MCF 10A (cell line): ENCODE data around the gene GALNS. TPM values are rescaled to one million over a fixed set of nuclear protein-coding genes. Genes with fewer than 3 reads are reported as not detected.

Experiments
- BruUV-seq: library from RNA; stranded (reverse); fragments of 400-500 nt; replicated peaks from 2 replicates; lab custom pipeline; 2021; lab: Mats Ljungman, UMichigan
- CTCF ChIA-PET: fragments of 300-600 bp; sonication (Branson Sonifier 250); formaldehyde crosslinking; extraction: SDS; loops from one replicate; lab custom pipeline; 2021; ENCODE audit warnings: antibody characterized with exemption, inconsistent platforms; lab: Yijun Ruan, JAX
- POLR2A ChIA-PET: fragments of 300-600, 350-650 bp; sonication (Branson Sonifier 250); formaldehyde crosslinking; extraction: SDS; loops from one replicate; lab custom pipeline; 2020; ENCODE audit warnings: antibody characterized with exemption, inconsistent platforms; lab: Yijun Ruan, JAX
- DNase-seq: peaks from one replicate; pipeline ENCODE4 v3.0.0-alpha.2; 2018; ENCODE audit not compliant: unreplicated experiment
- H3K27ac Mint-ChIP-seq: one replicate; pipeline ENCODE4 v1.8.0; 2022; ENCODE audit warnings: mild to moderate bottlenecking, low read depth, mixed read lengths; ENCODE audit not compliant: unreplicated experiment
- H3K27me3 Mint-ChIP-seq: one replicate; pipeline ENCODE4 v1.8.0; 2022; ENCODE audit warnings: mixed read lengths; ENCODE audit not compliant: insufficient read depth, unreplicated experiment
- H3K36me3 Mint-ChIP-seq: one replicate; pipeline ENCODE4 v1.8.0; 2022; ENCODE audit warnings: mild to moderate bottlenecking, moderate library complexity, mixed read lengths; ENCODE audit not compliant: insufficient read depth, unreplicated experiment
- H3K4me1 Mint-ChIP-seq: one replicate; pipeline ENCODE4 v1.8.0; 2022; ENCODE audit warnings: mixed read lengths; ENCODE audit not compliant: insufficient read depth, unreplicated experiment
- H3K4me3 Mint-ChIP-seq: one replicate; pipeline ENCODE4 v1.8.0; 2022; ENCODE audit warnings: mild to moderate bottlenecking, moderate library complexity, mixed read lengths; ENCODE audit not compliant: unreplicated experiment
- H3K9me3 Mint-ChIP-seq: one replicate; pipeline ENCODE4 v1.8.0; 2022; ENCODE audit warnings: mixed read lengths; ENCODE audit not compliant: unreplicated experiment
- intact Hi-C: fragments of 100-400 bp; cut with micrococcal nuclease; formaldehyde crosslinking; loops from 2 replicates; pipeline ENCODE4 v1.14.1; 2022
- total RNA-seq: library from RNA; stranded (reverse); gene quantifications from 2 replicates; pipeline ENCODE4 v1.2.3, GENCODE V29; 2022
- TF ChIP-seq, protein P1 (sequence below): fragments of 200-600 bp; IDR thresholded peaks from one replicate; pipeline ENCODE4 v1.8.0; 2022; ENCODE audit warnings: antibody characterized with exemption, mild to moderate bottlenecking; ENCODE audit not compliant: unreplicated experiment

Gene GALNS
- total RNA-seq, 1 experiment from 2014 or later, result 26.0 TPM

DNA sequence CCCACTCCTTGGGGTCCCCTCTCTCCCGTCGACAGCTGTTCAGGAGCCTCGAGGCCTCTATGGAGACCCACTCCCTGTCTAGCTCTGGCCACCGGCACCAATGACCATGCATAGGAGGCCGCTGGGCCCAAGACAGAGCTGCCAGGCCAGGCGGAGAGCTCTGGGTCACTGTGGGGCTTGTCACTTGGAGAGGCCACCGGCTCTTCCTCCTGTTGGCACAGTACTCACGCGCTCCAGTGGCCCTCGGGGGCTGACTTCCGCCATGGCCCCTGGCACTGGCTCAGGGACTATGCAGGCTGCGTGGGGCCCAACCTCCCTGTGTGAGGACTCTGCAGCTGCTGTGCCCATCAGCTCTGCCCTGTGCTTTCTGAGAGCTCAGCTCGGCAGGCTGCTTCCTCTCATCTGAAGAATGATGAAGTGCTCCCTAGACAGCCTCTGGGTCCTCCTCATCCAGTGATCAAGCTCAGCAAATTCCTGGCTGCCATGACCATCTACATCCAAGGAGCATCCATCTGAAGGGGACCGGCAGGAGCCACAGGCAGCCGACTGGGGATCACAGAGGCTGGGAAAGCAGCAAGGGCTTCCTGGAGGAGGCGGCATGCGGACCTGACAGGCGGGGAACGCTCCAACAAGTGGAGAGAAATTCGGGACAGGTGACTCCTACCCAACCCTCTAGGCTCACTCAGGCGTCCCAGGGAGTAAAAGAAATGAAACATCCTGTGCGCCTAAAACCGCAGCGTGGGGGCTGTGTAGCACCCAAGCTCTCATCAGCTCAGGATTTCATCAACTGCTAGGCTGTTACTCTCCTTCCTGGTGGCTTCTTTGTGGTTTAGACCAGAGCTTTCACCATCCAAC is 16.8 kb downstream of the GALNS start:
- TF ChIP-seq, protein P1, sequence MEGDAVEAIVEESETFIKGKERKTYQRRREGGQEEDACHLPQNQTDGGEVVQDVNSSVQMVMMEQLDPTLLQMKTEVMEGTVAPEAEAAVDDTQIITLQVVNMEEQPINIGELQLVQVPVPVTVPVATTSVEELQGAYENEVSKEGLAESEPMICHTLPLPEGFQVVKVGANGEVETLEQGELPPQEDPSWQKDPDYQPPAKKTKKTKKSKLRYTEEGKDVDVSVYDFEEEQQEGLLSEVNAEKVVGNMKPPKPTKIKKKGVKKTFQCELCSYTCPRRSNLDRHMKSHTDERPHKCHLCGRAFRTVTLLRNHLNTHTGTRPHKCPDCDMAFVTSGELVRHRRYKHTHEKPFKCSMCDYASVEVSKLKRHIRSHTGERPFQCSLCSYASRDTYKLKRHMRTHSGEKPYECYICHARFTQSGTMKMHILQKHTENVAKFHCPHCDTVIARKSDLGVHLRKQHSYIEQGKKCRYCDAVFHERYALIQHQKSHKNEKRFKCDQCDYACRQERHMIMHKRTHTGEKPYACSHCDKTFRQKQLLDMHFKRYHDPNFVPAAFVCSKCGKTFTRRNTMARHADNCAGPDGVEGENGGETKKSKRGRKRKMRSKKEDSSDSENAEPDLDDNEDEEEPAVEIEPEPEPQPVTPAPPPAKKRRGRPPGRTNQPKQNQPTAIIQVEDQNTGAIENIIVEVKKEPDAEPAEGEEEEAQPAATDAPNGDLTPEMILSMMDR, result no peak
- no peaks in the 10 kb centered on the region for H3K9me3 Mint-ChIP-seq
- BruUV-seq, result no TSS peak
- no peak for DNase-seq
- no peak overlapping the region for H3K4me3 Mint-ChIP-seq
- POLR2A ChIA-PET, result interaction anchor here (0.7 kb wide), 1 partner anchor 13 kb away, joined by 3 read pairs; no protein-coding TSS in a partner anchor
- H3K27me3 Mint-ChIP-seq, result no peaks in the 10 kb centered on the region
- H3K36me3 Mint-ChIP-seq, result peaks cover 6% of the 10 kb centered on the region
- no peak overlapping the region for H3K27ac Mint-ChIP-seq
- no peaks in the 10 kb centered on the region for H3K4me1 Mint-ChIP-seq
- CTCF ChIA-PET, result interaction anchor here (1.0 kb wide), 1 partner anchor 30 kb away, joined by 3 read pairs; no protein-coding TSS in a partner anchor
- intact Hi-C loops, result no loop called here

GRCh38 chr16:88839026-88839529 is 17.7 kb downstream of the GALNS start:
- POLR2A ChIA-PET, result no interaction called here
- Mint-ChIP-seq H3K4me1 (no peaks in the 10 kb centered on the region), H3K9me3 (no peaks in the 10 kb centered on the region), H3K27ac (no peak overlapping the region), H3K36me3 (peaks cover 6% of the 10 kb centered on the region), H3K27me3 (no peaks in the 10 kb centered on the region), H3K4me3 (no peak overlapping the region)
- intact Hi-C loops, result no loop called here
- no peak for DNase-seq
- CTCF ChIA-PET, result no interaction called here
- TF ChIP-seq, protein P1, result no peak
- BruUV-seq, result no TSS peak

DNA sequence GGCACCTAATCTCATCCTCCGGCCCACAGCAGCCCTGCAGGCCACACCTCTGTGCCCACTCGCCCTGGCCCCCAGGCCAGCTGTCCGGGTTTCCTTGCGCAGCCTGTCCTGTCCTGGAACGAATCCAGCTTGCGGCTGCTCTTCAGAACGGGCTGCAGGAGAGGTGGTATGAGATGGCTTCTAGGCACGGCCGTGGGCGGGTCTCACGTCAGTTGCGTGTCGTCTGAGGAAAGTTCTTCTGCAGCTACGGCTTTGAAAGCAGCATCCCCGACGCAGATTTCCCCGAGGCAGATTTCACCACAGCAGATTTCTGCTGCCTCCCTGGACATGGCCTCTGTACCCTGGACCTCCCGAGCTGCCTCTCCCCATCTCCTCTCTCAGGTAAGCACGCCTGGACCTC is 18.2 kb downstream of the GALNS start:
- no peak for DNase-seq
- TF ChIP-seq, protein P1, result no peak
- BruUV-seq, result no TSS peak
- H3K9me3 Mint-ChIP-seq, result no peaks in the 10 kb centered on the region
- no peak overlapping the region for H3K27ac Mint-ChIP-seq
- ChIA-PET POLR2A (no interaction called here), CTCF (interaction anchor here (0.6 kb wide), 1 partner anchor 60 kb away, joined by 4 read pairs; no protein-coding TSS in a partner anchor)
- H3K36me3 Mint-ChIP-seq, result peaks cover 6% of the 10 kb centered on the region
- no peaks in the 10 kb centered on the region for H3K4me1 Mint-ChIP-seq
- intact Hi-C loops, result no loop called here
- no peaks in the 10 kb centered on the region for H3K27me3 Mint-ChIP-seq
- no peak overlapping the region for H3K4me3 Mint-ChIP-seq

DNA sequence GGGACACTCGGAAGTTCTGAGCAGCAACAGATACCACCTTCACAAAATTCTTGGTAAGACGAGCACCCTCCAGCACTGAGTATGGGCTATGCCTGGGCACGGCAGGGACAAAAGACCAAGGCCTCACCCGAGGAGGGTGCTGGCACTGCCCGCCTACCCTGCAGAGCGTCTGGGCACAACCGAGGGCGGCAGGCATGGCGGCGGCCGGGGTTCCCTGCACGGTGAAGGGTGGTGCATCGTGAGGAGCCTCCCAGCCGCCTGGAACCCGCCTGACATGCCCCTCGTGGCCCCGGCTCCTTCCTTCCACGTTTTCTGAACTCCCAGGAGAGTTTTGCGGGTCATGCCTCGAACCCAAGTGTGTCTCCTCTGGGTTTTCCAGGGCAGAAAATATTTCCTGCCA is 18.9 kb downstream of the GALNS start:
- no peak overlapping the region for H3K4me3 Mint-ChIP-seq
- no peaks in the 10 kb centered on the region for H3K9me3 Mint-ChIP-seq
- ChIA-PET POLR2A (no interaction called here), CTCF (interaction anchor here (0.6 kb wide), 1 partner anchor 60 kb away, joined by 4 read pairs; no protein-coding TSS in a partner anchor)
- no peak for DNase-seq
- no peaks in the 10 kb centered on the region for H3K27me3 Mint-ChIP-seq
- no peaks in the 10 kb centered on the region for H3K4me1 Mint-ChIP-seq
- no peak overlapping the region for H3K27ac Mint-ChIP-seq
- H3K36me3 Mint-ChIP-seq, result peaks cover 6% of the 10 kb centered on the region
- TF ChIP-seq, protein P1, result no peak
- BruUV-seq, result no TSS peak
- intact Hi-C loops, result no loop called here
